GM20431 (cell line): ENCODE results near the gene IVNS1ABP.
"Not testable (repeated sequence)": the region's sequence is repeated elsewhere in the genome, so short reads cannot be mapped to it uniquely, and the experiment has no call there.

Source experiments
- in situ Hi-C: fragments of 300-500 bp; cut with MseI, MboI; formaldehyde crosslinking; loops from one replicate; pipeline ENCODE4 v1.15.0; 2020; ENCODE audit warnings: low sequenced_read_pairs; ENCODE audit not compliant: unreplicated experiment

Gene IVNS1ABP

DNA sequence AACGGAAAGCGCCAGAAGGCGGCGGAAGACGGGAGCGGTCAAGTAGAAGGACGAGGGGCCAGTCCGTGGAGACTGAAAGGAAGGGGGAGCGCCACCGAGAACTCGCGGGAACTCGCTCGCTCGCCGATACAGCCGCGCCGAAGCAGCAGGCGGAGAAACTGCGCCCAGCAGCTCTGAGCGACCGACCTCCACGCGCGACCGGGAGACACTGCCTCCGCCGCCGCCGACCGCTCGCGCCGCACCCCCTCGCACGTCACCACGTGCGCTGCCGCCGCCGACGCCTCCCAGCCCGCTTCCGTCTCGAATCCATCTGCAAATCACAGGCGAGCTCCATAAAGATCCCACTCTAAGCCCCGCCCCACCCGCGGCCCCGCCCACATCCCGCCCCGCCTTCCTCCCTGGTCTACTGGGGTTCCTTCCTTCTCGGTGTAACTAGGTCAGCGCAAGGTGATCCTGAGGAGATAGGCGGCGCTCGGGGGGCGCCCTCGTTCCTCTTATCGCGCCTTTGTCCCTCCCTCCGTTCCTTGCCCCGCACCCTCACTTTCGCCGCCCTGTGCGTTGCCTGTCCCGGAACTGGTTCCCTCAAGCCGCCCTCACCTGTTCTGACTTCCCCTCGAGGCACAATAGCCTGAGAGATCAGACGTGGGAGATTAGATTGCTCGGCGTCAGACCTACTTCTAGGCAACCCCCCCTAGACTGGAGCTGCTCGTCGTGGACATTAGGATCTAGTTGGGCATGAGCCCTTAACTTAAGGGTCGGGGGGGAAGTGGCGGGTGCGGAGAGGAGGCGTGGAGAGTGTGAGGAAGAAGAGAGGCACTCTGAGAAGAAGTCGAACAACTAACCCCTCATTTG is at the start of gene IVNS1ABP:
Gene IVNS1ABP, minus strand, starts transcription at position 210 of the 852 bp plus-strand sequence. CDS start 7,750 bp downstream, outside the sequence.
- in situ Hi-C loops: no loop called here

GRCh38 chr1:185365951-185366350 is 48.9 kb upstream of the IVNS1ABP start:
- in situ Hi-C loops: no loop called here

DNA sequence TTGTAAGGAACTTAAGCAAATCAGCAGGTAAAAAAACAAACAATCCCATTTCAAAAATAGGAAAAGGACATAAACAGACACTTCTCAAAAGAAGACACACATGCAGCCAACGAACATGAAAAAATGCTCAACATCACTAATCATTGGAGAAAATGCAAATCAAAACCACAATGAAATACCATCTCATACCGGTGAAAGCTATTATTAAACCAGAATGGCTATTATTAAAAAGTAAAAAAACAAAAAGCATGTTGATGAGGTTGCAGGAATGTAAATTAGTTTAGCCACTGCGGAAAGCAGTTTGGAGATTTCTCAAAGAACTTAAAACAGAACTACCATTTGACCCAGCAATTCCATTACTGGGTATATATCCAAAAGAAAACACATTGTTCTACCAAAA is 47.5 kb upstream of the IVNS1ABP start:
- in situ Hi-C loops: not testable (repeated sequence)

DNA sequence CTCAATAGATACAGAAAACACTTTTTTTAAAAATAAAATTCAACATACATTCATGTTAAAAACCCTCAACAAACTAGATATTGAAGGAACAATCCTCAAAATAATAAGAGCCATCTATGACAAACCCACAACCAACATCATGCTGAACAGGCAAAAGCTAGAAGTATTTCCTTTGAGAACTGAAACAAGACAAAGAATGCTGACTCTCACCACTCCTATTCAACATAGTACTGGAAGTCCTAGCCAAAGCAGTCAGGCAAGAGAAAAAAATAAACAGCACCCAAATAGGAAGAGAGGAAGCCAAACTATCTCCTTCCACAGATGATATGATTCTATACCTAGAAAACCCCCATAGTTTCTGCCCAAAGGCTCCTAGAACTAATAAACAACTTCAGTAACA is 46.2 kb upstream of the IVNS1ABP start:
- in situ Hi-C loops: no loop called here

DNA sequence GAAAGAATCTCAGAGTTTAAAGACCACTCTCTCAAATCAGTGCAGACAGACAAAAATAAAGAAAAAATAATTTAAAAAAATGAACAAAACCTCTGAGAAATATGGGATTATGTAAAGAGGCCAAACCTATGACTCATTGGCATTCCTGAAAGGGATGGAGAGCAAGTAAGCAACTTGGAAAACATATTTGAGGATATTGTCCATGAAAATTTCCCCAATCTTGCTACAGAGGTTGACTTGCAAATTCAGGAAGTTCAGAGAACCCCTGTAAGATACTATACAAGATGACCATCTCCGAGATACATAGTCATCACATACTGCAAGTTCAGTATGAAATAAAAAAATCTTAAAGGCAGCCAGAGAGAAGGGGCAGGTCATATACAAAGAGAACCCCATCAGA is 43.7 kb upstream of the IVNS1ABP start:
- in situ Hi-C loops: no loop called here

GRCh38 chr1:185358957-185359356 is 41.9 kb upstream of the IVNS1ABP start:
- in situ Hi-C loops: no loop called here

GRCh38 chr1:185355947-185356346 is 38.9 kb upstream of the IVNS1ABP start:
- in situ Hi-C loops: no loop called here

GRCh38 chr1:185353124-185353523 is 36.1 kb upstream of the IVNS1ABP start:
- in situ Hi-C loops: no loop called here

DNA sequence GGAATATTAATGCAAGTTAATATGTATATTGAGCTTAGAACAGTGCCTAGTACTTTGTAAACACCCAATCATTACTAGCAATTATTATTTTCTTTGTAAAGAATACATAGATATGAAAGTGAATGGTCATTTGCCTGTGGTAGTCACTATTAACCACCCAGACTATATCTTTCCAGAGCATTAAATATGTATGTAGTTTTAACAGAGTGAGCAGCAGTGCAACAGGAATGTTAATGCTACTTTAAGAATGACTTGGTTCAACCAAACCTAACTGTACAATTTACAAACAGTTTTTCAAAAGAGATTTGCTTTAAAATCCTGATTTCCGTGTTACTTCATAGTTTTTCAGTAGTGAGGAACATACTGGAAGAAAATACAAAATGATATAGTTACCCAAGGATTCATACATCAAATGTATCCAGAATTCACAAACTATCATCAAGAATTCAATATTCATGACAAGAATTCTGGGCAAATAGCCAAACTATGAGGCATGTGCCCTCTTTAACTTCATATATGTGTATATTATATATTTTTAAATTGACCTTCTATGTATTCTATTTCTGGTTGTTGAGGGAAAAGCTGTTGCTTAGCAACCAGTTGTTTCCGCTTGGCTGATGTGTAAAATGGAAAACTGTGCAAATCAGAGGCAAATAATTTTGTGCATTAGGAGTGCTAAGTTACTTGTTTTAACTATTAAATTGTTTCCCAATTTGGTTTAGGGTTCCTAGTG is 34.9 kb upstream of the IVNS1ABP start:
- in situ Hi-C loops: no loop called here

DNA sequence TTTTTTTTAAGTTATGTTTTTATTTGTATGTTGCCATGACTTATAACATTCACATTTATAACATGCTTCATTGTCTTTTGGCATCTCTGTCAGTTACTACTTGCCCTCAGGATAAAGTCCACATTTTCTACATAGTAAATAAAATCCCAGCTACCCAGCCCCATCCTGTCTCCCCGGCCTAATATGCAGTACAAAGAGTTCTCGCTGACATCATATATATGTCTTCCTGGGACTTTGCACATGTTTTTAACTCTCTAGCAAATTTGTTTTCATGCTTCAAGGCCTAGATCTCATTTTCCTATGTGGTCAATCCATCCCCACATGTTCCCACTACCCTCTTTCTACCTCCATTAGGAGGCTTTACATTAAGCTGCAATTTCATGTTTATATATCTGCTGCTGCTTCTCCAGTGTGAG is 33.0 kb upstream of the IVNS1ABP start:
- in situ Hi-C loops: no loop called here

- in situ Hi-C loops: no loop called here
Observed at GRCh38 chr1:185349556-185349955, 32.5 kb upstream of the IVNS1ABP start.

DNA sequence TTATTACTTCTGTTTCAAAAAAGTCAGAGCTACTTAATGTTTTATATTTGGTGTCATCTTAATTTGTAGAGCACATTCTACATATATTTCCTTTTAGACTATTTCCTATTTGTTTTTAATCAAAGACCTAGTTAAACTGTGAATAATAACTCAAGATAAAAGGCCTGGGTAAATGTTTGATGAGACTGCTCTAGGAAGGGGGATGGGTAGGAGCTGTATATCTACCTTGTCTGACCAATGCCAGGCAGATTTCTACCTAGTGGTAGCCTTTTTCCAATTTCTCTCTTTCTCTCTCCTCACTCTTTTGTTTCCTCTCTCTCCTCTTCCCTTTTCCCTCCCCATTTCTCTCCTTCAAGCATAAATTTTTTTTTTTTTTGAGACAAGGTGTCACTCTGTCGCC is 31.9 kb upstream of the IVNS1ABP start:
- in situ Hi-C loops: no loop called here

GRCh38 chr1:185348296-185348695 is 31.3 kb upstream of the IVNS1ABP start:
- in situ Hi-C loops: no loop called here

DNA sequence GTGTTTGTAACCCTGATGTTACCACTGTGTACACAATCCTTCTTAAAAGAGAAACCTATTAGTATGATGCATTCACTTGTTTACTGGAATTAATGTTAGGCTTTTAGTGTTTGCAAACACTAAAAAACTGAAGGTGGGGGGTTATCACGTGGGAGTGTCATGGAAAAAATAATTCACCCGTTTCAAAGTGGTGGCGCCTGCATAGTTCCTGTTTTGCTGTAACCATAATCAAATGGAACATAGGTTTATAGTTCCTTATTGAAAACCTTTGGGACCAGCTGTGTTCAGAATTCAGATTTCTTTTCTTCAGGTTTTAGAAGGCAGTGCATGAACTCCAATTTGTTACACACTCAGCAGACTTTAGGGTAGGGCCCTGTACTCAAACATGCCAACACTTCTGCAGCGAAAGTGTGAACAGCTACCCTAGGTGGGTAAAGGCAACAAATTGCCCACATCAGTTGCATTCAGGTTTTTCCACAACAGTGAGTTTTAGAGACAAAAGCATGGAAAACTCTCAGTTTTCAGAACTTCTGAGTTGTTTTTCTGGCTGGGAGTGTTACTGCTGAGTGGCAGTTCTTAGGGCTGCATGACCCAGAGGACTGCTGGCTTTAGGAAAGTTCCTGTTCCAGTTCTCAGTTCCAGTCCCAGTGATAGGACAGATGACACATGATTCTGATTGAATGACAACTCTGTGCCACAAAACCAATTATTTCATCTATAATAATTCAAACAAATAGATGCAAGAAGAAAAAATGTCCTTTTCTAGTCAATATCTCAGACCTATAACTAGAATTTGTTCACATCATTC is 29.1 kb upstream of the IVNS1ABP start:
- in situ Hi-C loops: no loop called here

DNA sequence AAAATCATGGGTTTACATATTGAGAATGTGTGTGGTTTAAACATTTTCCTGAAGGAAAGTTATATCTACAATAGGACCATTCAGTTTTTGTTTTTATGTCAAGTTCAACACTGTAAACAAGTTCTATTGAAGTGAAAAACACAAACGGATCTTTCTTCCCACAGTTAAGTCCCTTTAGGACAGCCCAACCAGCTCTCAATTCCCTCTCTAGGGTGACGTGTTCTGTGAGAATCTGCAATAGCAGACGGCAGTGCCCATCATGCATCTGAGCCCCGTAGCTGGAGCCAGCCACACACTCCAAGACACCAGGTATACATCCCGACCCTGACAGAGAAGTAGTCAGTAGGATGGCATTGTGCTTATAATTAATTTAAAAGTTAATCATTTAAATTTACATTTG is 26.3 kb upstream of the IVNS1ABP start:
- in situ Hi-C loops: no loop called here

- in situ Hi-C loops: no loop called here
Observed at GRCh38 chr1:185342672-185343259, 25.7 kb upstream of the IVNS1ABP start.

DNA sequence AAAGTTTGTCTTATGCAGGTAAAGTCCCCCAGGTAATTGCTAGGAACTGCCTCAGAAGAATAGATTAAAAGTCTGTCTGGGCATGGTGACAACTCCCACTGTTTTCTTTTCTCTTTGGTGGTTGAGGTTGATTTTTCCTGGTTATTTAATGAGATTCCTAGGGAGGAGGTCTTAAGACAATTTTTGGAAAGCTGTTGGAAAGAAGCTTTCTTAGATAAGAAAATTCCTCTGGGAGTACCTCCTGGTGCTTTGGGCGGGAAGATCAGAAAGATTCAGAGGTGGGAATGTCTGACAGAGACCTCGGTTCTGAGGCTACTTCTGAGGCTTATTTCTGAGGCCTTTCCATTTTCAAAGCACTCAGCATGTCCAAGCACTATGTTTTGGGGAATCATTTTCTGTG is 25.0 kb upstream of the IVNS1ABP start:
- in situ Hi-C loops: no loop called here

DNA sequence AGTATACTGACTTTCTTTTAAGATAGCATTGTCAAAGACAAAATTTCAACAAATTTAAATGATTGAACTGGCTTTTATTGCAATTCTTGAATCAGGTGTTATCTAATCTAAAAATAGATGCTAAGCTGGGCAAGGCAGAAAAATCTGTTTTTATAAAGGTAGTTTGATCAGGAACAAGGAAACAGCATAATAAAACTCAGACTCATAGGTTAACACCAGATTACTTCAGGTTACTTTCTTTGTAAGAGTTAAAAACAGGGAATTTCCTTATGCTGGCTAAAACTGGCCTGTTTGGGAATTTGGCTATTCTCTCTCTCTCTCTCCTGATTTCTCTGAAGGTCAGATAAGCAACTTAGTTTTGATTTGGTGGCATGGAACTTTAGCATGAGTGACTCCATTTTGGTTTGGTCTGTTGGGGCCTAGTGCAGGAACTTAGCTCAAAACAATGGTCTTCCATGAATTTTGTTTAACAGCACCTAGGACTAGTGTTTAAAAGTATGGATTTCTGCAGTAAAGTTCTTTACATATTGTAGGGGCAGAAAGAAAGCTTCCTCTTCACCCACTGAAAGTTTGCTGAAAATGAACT is 24.2 kb upstream of the IVNS1ABP start:
- in situ Hi-C loops: no loop called here

- in situ Hi-C loops: no loop called here
Observed at GRCh38 chr1:185338719-185339622, 21.9 kb upstream of the IVNS1ABP start.
